ENCODE results near the gene SHC1.

DNA sequence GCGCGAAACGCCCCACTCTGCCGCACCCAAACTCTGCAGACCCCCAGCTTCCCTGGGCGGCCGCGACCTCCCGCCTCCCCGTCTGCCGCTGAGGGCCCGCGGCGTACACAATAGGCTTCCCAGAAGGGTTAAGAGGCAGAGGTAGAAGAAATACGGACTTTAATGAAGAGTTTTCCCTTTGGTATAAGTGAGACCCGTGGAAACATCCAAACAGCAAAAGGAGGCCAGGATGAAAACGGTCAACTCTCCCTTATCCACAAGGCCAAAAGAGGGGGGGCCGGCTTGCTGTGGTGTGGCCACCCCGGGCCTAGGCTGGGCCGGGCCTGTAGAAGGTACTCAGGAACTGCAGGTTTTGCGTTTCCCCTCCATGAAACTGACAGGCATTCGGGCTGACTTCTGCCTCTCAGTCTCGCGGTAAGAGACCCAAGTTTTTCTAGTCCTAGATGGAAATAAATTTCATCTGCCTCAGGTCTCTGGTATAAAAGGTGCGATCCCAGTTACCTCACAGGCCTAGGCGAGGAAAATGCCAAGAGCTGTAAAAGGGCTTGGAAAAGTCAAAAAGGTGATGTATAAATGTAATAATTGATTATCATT, 8.3 kb downstream of the SHC1 start:
- TF ChIP-seq SP1 (IDR thresholded peaks at IDR 0.05) (no peak), PKNOX1 (IDR thresholded peaks at IDR 0.05) (no peak)

Data from HEK293T (cell line).